Subcutaneous adipose tissue (tissue), 4 donors: Measurements from ENCODE around the gene TMEM208. TPM values are rescaled to one million over a fixed set of nuclear protein-coding genes. Genes with fewer than 3 reads are reported as not detected.

Source experiments
- total RNA-seq, 4 donors: library from RNA; depleted of rRNA; stranded (reverse); fragments of >200 nt; gene quantifications; one replicate each; pipeline ENCODE4 v1.1.0, GENCODE V29; 2016
- TF ChIP-seq, protein P1 (sequence below): fragments of 450-650 bp; IDR thresholded peaks from one replicate; pipeline ENCODE4 v1.5.1; 2016; ENCODE audit warnings: low read depth, mild to moderate bottlenecking, control low read depth, antibody characterized with exemption, moderate library complexity

Gene TMEM208
- total RNA-seq, 4 donors from 2014 or later, result 21.9 to 36.1 (median 33.3) TPM

DNA sequence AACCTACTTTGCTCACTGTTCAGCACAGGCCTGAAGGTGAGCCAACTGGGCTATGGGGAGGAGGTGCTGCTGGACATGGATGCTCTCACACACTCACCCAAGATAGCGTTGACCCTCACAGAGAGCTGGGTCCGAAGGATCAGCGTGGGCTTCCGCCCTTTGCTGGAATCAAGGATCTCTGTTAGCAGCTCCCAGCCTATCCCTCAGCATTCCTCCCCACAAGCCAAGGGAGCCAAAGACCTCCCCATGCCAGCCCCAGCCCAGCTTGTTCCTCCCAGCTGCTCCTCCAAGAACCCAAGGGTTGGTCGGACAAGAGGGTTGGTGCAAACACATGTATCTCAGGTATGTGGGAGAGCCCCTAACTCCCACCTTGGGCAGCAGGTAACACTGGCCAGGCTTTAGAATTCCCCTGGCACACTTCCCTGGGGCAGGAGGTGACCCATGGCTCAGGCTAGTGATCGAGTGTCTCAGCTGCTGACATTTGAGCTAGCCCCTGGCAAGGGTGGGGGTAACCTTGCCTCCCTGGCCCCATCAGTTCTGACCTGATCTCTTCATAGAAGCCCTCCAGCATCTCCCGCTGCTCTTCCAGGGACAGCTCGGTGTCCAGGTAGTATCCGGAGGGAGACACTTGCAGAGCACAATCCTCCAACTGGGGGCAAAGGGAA, 12.0 kb downstream of the TMEM208 start:
- TF ChIP-seq, protein P1, sequence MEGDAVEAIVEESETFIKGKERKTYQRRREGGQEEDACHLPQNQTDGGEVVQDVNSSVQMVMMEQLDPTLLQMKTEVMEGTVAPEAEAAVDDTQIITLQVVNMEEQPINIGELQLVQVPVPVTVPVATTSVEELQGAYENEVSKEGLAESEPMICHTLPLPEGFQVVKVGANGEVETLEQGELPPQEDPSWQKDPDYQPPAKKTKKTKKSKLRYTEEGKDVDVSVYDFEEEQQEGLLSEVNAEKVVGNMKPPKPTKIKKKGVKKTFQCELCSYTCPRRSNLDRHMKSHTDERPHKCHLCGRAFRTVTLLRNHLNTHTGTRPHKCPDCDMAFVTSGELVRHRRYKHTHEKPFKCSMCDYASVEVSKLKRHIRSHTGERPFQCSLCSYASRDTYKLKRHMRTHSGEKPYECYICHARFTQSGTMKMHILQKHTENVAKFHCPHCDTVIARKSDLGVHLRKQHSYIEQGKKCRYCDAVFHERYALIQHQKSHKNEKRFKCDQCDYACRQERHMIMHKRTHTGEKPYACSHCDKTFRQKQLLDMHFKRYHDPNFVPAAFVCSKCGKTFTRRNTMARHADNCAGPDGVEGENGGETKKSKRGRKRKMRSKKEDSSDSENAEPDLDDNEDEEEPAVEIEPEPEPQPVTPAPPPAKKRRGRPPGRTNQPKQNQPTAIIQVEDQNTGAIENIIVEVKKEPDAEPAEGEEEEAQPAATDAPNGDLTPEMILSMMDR, result no peak

DNA sequence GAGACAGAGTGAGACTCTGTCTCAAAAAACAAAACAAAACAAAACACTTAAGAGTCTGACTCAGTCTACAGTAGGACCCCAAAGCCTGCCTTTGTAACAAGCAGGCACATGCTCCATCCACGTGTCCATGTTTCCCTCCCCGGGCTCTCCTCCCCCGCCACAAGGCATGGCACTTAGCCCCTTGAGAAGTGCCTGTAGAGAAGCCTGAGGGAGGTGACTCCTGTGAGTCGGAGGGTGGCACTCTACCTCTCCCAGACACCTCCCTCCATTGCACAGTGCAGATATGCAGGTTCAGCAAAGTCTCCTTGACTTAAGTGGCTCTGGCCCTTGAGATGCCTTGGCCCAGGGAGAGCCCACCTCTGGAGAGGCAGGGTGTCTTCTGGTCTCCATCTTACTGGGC, 13.6 kb downstream of the TMEM208 start:
- TF ChIP-seq, protein P1, result no peak

DNA sequence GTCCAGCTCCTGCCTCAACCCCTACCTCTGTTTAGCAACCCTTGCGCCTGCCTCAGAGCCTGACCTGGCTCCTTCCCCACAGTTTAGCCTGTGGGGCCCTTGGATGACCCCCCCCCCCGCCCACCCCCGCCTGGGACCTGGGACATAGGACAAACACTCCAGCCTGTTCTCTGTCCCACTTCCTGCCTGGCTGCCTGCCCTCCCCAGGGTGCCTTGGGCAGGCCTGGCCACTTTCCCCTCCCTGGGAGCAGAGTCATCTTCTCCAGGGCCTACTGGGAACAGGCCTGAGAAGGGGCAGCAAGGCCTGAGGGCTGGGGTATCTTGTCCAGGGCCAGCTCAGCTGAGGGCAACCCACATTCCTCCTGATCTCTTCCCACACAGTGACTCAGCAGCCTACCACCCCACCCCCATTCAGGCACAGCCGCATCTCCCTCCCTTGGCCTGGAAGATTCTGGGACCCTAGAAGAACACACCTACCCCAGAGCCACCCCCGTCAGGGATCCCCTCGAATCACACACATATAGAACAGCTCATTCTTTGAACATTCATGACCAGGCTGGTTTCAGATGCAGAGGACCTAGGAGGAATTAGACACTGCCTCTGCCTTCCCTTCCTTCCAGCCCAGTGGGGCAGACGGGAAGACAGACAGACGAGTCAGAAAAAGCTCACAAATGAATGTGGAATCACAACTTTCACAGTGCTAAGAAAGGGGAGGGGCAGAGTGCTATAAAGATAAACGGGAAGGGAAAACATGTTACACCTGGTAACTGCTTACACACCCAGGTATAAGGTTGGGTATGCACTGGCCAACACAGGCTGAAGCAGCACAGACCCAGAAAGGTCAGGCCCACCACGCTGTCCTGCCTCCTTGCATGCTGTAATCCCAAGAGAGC, 14.3 kb downstream of the TMEM208 start:
- TF ChIP-seq, protein P1, result no peak

DNA sequence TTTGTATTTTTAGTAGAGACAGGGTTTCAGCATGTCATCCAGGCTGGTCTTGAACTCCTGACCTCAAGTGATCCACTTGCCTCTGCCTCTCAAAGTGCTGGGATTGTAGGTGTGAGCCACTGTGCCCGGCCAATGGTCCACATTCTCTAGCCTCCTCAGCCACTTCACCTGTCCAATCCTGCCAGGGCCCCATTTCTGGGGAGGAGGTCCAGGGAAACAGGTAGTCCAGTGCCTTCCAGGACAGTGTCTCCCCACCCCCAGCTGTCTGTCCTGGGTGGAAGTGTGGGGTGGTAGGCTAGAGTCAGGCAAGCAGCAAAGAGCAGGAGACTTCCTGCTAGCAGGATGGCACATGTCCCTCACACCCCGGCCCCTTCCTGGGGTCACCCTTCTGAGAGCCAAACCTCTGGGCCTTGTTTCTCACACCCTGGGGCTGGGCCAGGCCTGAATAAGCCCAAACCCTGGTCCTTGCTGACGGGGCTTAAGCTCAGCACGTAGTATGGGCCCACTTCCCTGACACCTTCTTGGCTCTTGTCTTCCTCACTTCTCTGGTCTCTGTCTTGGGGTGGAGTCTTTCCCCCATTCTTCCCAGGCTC, 15.3 kb downstream of the TMEM208 start:
- TF ChIP-seq, protein P1, result no peak

DNA sequence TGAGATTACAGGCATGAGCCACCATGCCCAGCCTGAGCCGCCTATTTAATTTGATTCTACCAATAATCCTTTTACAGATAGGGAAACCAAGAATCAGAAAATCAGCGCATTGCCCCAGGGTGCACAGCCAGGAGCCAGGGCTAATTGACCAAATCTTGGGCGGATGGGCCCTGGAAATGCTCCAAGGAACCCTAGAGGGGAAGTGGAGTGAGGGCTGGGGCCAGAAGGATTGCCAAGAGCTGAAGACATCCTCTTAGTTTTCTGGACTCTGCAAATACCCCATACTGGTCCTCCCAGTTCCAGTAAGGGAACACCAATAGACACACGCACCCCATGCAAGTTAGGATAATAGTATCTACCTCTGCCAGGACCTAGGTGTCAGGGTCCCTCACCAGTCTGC, 16.6 kb downstream of the TMEM208 start:
- TF ChIP-seq, protein P1, result no peak

DNA sequence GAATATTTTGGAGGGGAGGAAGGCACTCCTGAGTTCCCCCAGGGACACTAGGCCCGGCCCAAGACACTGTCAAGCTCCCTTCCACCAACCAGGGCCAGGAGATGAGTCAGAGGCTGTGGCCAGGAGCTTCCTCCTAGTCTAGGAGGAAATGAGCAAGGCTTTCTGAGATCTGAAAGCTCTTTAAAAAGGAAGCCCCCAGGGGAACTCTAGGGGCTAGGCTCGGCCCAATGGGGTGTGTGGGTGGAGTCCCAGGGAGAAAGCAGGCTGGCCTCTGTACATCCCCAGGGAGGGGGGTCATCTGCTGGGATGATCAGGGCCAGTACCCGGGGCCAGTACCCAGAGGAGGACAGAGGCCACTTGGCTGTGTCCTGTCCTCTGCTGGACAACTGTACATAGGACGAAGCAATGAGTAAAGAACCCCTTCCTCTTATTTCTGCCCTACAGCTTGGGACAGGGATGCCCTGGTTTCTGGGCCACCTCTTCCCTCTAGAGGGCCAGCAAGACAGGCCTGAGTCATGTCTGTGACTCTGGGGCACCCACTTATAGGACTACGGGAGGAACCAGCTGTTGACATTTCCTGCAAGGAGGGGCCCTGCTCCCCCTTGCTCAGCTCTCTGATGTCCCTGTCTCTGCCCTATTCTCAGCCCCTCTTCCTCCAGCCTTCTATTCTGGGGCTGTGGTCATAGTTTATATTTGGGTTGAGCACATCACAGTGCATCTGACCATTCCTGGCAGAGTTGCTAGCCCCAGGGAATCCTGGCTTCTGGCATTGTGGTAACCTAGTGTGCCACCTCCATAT, 17.7 kb downstream of the TMEM208 start:
- TF ChIP-seq, protein P1, result no peak

DNA sequence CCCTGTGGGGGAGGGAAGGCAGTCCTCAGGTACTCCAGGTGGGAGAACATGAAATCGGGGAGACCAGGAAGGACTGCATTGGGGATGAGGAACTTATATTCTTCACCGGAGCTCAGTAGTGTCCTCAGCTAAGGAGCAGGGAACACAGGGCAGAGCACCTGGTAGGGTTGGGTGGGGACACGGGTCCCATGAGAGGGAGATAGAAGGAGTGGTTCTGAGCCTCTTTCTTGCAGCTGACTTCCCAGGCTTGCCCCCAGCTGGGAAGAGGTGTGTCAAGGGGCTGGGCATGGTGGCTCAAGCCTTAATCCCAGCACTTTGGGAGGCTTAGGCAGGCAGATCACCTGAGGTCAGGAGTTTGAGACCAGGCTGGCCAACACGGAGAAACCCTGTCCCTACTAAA, 18.3 kb downstream of the TMEM208 start:
- TF ChIP-seq, protein P1, result no peak
